Neural progenitor cell (in vitro differentiated cells): Measurements from ENCODE around the gene RBCK1.

ENCODE experiments used
- EZH2 ChIP-seq: fragments of 200-600 bp; sonication (generic); IDR thresholded peaks from 2 replicates; pipeline ENCODE4 v1.6.1; 2017; ENCODE audit warnings: antibody characterized with exemption, mild to moderate bottlenecking, moderate library complexity
- EZH2phosphoT487 ChIP-seq: fragments of 200-600 bp; sonication (generic); IDR thresholded peaks from 2 replicates; pipeline ENCODE4 v1.6.1; 2017; ENCODE audit warnings: antibody characterized with exemption
- TF ChIP-seq, protein P1 (sequence below): fragments of 200-600 bp; sonication (generic); IDR thresholded peaks from 2 replicates; pipeline ENCODE4 v1.5.1; 2017; ENCODE audit warnings: antibody characterized with exemption, mild to moderate bottlenecking

DNA sequence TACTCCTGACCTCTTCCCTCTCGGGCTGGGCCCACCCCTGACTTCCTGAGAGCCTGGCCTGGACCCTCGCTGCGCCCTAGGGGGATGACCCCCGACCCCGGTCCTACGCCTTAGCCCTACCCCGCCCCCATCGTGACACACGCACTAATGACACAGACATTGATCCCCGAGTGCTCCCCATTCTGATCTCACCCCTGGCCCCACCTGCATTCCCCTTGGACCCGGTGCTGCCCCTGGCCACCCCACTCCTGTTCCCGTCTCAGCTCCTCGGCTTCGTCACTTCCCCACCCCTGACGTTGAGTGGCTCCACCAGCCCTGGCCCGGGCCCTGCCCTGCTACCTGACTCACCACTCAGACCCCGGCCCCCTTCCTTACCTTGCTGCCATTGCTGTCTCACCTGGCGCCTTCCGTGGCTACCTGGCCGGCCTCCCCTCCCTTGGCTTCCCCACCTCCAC lies 12.1 kb downstream of the RBCK1 start:
- TF ChIP-seq, protein P1, sequence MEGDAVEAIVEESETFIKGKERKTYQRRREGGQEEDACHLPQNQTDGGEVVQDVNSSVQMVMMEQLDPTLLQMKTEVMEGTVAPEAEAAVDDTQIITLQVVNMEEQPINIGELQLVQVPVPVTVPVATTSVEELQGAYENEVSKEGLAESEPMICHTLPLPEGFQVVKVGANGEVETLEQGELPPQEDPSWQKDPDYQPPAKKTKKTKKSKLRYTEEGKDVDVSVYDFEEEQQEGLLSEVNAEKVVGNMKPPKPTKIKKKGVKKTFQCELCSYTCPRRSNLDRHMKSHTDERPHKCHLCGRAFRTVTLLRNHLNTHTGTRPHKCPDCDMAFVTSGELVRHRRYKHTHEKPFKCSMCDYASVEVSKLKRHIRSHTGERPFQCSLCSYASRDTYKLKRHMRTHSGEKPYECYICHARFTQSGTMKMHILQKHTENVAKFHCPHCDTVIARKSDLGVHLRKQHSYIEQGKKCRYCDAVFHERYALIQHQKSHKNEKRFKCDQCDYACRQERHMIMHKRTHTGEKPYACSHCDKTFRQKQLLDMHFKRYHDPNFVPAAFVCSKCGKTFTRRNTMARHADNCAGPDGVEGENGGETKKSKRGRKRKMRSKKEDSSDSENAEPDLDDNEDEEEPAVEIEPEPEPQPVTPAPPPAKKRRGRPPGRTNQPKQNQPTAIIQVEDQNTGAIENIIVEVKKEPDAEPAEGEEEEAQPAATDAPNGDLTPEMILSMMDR = no peak
- TF ChIP-seq EZH2 (no peak), EZH2phosphoT487 (no peak)
